IMR-90 (cell line): ENCODE data around the gene DNPH1. TPM values are rescaled to one million over a fixed set of nuclear protein-coding genes. Genes with fewer than 3 reads are reported as not detected.

Source experiments
- ATAC-seq: fragments of 200-7000 bp; cut with Tn5 transposase; 2 replicates; pipeline ENCODE4 v1.9.1; 2020; ENCODE audit warnings: low read depth, mild to moderate bottlenecking, moderate library complexity
- BruUV-seq: library from RNA; stranded (reverse); fragments of 400-500 nt; replicated peaks from 2 replicates; lab custom pipeline; 2021; lab: Mats Ljungman, UMichigan
- CTCF ChIA-PET: fragments of 300-600 bp; formaldehyde crosslinking; extraction: SDS; loops from one replicate; lab custom pipeline; 2021; ENCODE audit warnings: antibody characterized with exemption; lab: Yijun Ruan, JAX
- POLR2A ChIA-PET: fragments of 300-600 bp; sonication (Branson Sonifier 250); formaldehyde crosslinking; loops from one replicate; lab custom pipeline; 2022; ENCODE audit warnings: antibody characterized with exemption; ENCODE audit not compliant: unreplicated experiment; lab: Charles Lee
- DNase-seq: peaks from one replicate; pipeline ENCODE4 v3.0.0; 2013
- H2AFZ ChIP-seq: replicated peaks from 2 replicates; pipeline ENCODE3; 2013; ENCODE audit warnings: low read length, mild to moderate bottlenecking; ENCODE audit not compliant: poor library complexity
- H2AK5ac ChIP-seq: 2 replicates; pipeline ENCODE4 v1.6.1; 2013; ENCODE audit warnings: low read depth, low read length, inconsistent platforms
- H2AK9ac ChIP-seq: replicated peaks from 2 replicates; pipeline ENCODE3; 2013; ENCODE audit warnings: mild to moderate bottlenecking, low read depth, low read length, moderate library complexity; ENCODE audit not compliant: poor library complexity
- H2BK120ac ChIP-seq: 2 replicates; pipeline ENCODE4 v1.6.1; 2013; ENCODE audit warnings: low read depth, low read length, inconsistent platforms
- H2BK15ac ChIP-seq: 3 replicates; pipeline ENCODE4 v1.6.1; 2013; ENCODE audit warnings: low read depth, low read length, inconsistent platforms
- H2BK20ac ChIP-seq: 2 replicates; pipeline ENCODE4 v1.6.1; 2013; ENCODE audit warnings: low read depth, mild to moderate bottlenecking, inconsistent platforms, low read length, moderate library complexity
- H2BK5ac ChIP-seq: 2 replicates; pipeline ENCODE4 v1.6.1; 2013; ENCODE audit warnings: mild to moderate bottlenecking, low read depth, low read length, inconsistent platforms; ENCODE audit not compliant: poor library complexity, severe bottlenecking
- H3K14ac ChIP-seq: replicated peaks from 2 replicates; pipeline ENCODE4 v1.6.1; 2013; ENCODE audit warnings: low read depth, low read length, inconsistent platforms
- H3K18ac ChIP-seq: 2 replicates; pipeline ENCODE4 v1.6.1; 2013; ENCODE audit warnings: low read depth, low read length, control low read depth
- H3K23ac ChIP-seq: 2 replicates; pipeline ENCODE4 v1.6.1; 2013; ENCODE audit warnings: low read depth, low read length, inconsistent platforms
- H3K27ac ChIP-seq: 2 replicates; pipeline ENCODE4 v1.5.1; 2013; ENCODE audit warnings: mild to moderate bottlenecking, control low read depth, low read length; ENCODE audit not compliant: insufficient read depth
- H3K27me3 ChIP-seq: 2 replicates; pipeline ENCODE4 v1.6.1; 2013; ENCODE audit warnings: low read length; ENCODE audit not compliant: control insufficient read depth, insufficient read depth
- H3K36me3 ChIP-seq: 2 replicates; pipeline ENCODE4 v1.6.1; 2013; ENCODE audit warnings: low read length, mixed read lengths; ENCODE audit not compliant: control insufficient read depth, insufficient read depth
- H3K4ac ChIP-seq: 2 replicates; pipeline ENCODE4 v1.6.1; 2013; ENCODE audit warnings: low read depth, low read length, inconsistent platforms
- H3K4me1 ChIP-seq: 2 replicates; pipeline ENCODE4 v1.6.1; 2013; ENCODE audit warnings: low read length, mixed read lengths; ENCODE audit not compliant: control insufficient read depth, insufficient read depth
- H3K4me2 ChIP-seq: 2 replicates; pipeline ENCODE4 v1.6.1; 2013; ENCODE audit warnings: low read depth, mild to moderate bottlenecking, control low read depth, low read length, moderate library complexity
- H3K4me3 ChIP-seq: 2 replicates; pipeline ENCODE4 v1.5.1; 2013; ENCODE audit warnings: low read depth, mild to moderate bottlenecking, control low read depth, low read length, moderate library complexity; ENCODE audit not compliant: insufficient read depth
- H3K56ac ChIP-seq: 2 replicates; pipeline ENCODE4 v1.6.1; 2013; ENCODE audit warnings: low read length, inconsistent platforms; ENCODE audit not compliant: insufficient read depth; ENCODE audit errors: extremely low read depth
- H3K79me1 ChIP-seq, 2 experiments: 2 replicates each; pipeline ENCODE4 v1.6.1; 2013; ENCODE audit warnings: low read length in 2 of 2, inconsistent platforms in 1 of 2, low read depth in 1 of 2
- H3K9ac ChIP-seq: 2 replicates; pipeline ENCODE4 v1.6.1; 2013; ENCODE audit warnings: low read depth, low read length, control low read depth
- H3K9me1 ChIP-seq: 2 replicates; pipeline ENCODE4 v1.6.1; 2013; ENCODE audit warnings: low read length, inconsistent platforms; ENCODE audit not compliant: insufficient read depth
- H3K9me3 ChIP-seq: 2 replicates; pipeline ENCODE4 v1.6.1; 2013; ENCODE audit warnings: low read length; ENCODE audit not compliant: control insufficient read depth, insufficient read depth
- H4K20me1 ChIP-seq: 2 replicates; pipeline ENCODE4 v1.6.1; 2013; ENCODE audit warnings: low read length, inconsistent platforms; ENCODE audit not compliant: insufficient read depth
- H4K5ac ChIP-seq: 2 replicates; pipeline ENCODE4 v1.6.1; 2013; ENCODE audit warnings: mild to moderate bottlenecking, low read depth, low read length, control low read depth
- H4K8ac ChIP-seq, 2 experiments: 2 replicates each; pipeline ENCODE4 v1.6.1; 2013; ENCODE audit warnings: low read depth in 2 of 2, low read length in 2 of 2, control low read depth in 1 of 2, inconsistent platforms in 1 of 2
- H4K91ac ChIP-seq: 2 replicates; pipeline ENCODE4 v1.6.1; 2013; ENCODE audit warnings: low read depth, low read length, inconsistent platforms; ENCODE audit not compliant: insufficient read depth
- ELK1 ChIP-seq: fragments of 150-350 bp; IDR thresholded peaks from 2 replicates; pipeline ENCODE4 v1.6.1; 2016; ENCODE audit warnings: low read depth, mild to moderate bottlenecking, low read length, moderate library complexity, borderline replicate concordance
- MAFK ChIP-seq: IDR thresholded peaks from 2 replicates; pipeline ENCODE4 v1.6.1; 2012; ENCODE audit warnings: low read depth, low read length, improper control_type of control experiment
- WGBS, 2 experiments: methylation state at CpG; one replicate each; pipeline versions ENCODE4 v1.1.5 to v1.1.7; 2013; ENCODE audit warnings: missing lambda C conversion rate in 2 of 2; ENCODE audit not compliant: insufficient read length in 1 of 2; ENCODE audit errors: extremely low coverage in 2 of 2; 5-methylcytosine and 5-hydroxymethylcytosine counted together
- dilution Hi-C: fragments of 300-500 bp; cut with HindIII; formaldehyde crosslinking; loops from one replicate; pipeline ENCODE4 v1.14.3; 2018; ENCODE audit warnings: low sequenced_read_pairs; ENCODE audit not compliant: unreplicated experiment
- in situ Hi-C: fragments of 300-500 bp; cut with MboI; formaldehyde crosslinking; loops from 3 replicates; pipeline ENCODE4 v1.14.3; 2019; ENCODE audit warnings: low sequenced_read_pairs, inconsistent platforms, mixed read lengths
- intact Hi-C: fragments of 100-400 bp; cut with micrococcal nuclease; formaldehyde crosslinking; loops from 2 replicates; pipeline ENCODE4 v1.10.0; 2022
- polyA plus RNA-seq, 3 experiments: library from polyadenylated mRNA; depleted of rRNA; stranded (reverse); fragments of >200 nt; gene quantifications; 2 replicates each; pipeline ENCODE4 v1.2.3, GENCODE V29; 2012; ENCODE audit warnings: low replicate concordance in 1 of 3
- total RNA-seq: library from RNA; depleted of rRNA; stranded (reverse); fragments of >200 nt; gene quantifications from 2 replicates; pipeline ENCODE4 v1.2.3, GENCODE V29; 2012
- TF ChIP-seq, protein P1 (sequence below): fragments of 150-350 bp; IDR thresholded peaks from 2 replicates; pipeline ENCODE4 v1.6.1; 2017; ENCODE audit warnings: mild to moderate bottlenecking, antibody characterized with exemption, low read length, low read depth

DNPH1 gene
- total and polyA plus RNA-seq, 2 of the 4 experiments (the other 2 are of a cell fraction) = 19.0 to 47.8 TPM

- no peak for TF ChIP-seq ELK1
- TF ChIP-seq, protein P1, sequence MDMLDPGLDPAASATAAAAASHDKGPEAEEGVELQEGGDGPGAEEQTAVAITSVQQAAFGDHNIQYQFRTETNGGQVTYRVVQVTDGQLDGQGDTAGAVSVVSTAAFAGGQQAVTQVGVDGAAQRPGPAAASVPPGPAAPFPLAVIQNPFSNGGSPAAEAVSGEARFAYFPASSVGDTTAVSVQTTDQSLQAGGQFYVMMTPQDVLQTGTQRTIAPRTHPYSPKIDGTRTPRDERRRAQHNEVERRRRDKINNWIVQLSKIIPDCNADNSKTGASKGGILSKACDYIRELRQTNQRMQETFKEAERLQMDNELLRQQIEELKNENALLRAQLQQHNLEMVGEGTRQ = no peak
Observed at GRCh38 chr6:43180985-43181384, 48.3 kb downstream of the DNPH1 start (continued).

DNA sequence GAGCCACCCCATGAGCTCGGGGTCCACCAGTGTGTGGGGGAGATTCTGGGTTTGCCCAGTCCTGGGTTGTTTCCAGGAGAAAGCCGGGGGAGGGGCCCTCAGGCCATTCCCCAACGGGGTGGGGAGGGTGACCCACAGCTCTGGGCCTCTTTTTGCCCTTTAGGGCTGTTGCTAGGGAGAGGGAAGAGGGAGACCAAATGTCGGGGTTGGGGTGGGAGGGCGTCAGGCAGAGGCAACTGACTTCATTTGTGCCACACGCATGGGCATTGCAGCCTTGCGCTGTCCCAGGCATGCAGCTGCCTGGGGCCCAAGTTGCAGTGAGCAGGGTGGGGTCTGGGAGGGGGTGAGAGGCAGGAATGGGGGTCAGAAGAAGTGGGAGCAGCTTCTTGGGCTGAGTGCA lies 49.2 kb downstream of the DNPH1 start:
- H2AK9ac ChIP-seq = no peak overlapping the region
- H2BK20ac ChIP-seq = no peak overlapping the region
- no peak overlapping the region for H2BK5ac ChIP-seq
- no peak overlapping the region for H3K14ac ChIP-seq
- DNase-seq = no peak
- no peak for ATAC-seq
- no peak overlapping the region for H4K91ac ChIP-seq
- ChIA-PET POLR2A (no interaction called here), CTCF (no interaction called here)
- dilution Hi-C loops (no loop called here), in situ Hi-C loops (no loop called here), intact Hi-C loops (no loop called here)
- H3K9ac ChIP-seq = no peak overlapping the region
- no peak overlapping the region for H3K56ac ChIP-seq
- no peak overlapping the region for H3K4me2 ChIP-seq
- no peak overlapping the region for H2AK5ac ChIP-seq
- H2BK15ac ChIP-seq = no peak overlapping the region
- H3K4me3 ChIP-seq = no peak overlapping the region
- H3K9me3 ChIP-seq = no peaks in the 10 kb centered on the region
- H3K9me1 ChIP-seq = peaks cover 10% of the 10 kb centered on the region
- H3K27me3 ChIP-seq = no peaks in the 10 kb centered on the region
- H3K27ac ChIP-seq = no peak overlapping the region
- H3K36me3 ChIP-seq = peaks cover 47% of the 10 kb centered on the region
- peaks cover 8% of the 10 kb centered on the region for H3K4me1 ChIP-seq
- H4K5ac ChIP-seq = no peak overlapping the region
- no peak overlapping the region for H2AFZ ChIP-seq
- H3K18ac ChIP-seq = no peak overlapping the region
- H4K8ac ChIP-seq = no peak overlapping the region
- H2BK120ac ChIP-seq = no peak overlapping the region
- BruUV-seq = no TSS peak
- TF ChIP-seq MAFK = no peak
- H4K20me1 ChIP-seq = peaks cover 17% of the 10 kb centered on the region
- 100% methylated on average over 1 of the region's 7 CpGs; no CpG with 5 or more reads in 1 of the 2 experiments for WGBS, 2 experiments
- H3K79me1 ChIP-seq = peaks cover 25 to 69% of the 10 kb centered on the region in 2 experiments
- no peak overlapping the region for H3K4ac ChIP-seq
- H3K23ac ChIP-seq = no peak overlapping the region
